Vagina (tissue), 2 donors: ENCODE measurements around the gene AEBP1.

ENCODE experiments used
- CTCF ChIP-seq, 3 experiments: fragments of 450-650 bp in 2 of 3; fragments of 200-600 bp in 1 of 3; sonication (generic) in 1 of 3; IDR thresholded peaks; one replicate each; pipeline ENCODE4 v1.5.1; 2017 to 2019; ENCODE audit warnings: antibody characterized with exemption in 3 of 3, mild to moderate bottlenecking in 2 of 3, moderate library complexity in 2 of 3
- POLR2A ChIP-seq, 2 donors: fragments of 450-650 bp; IDR thresholded peaks; one replicate each; pipeline ENCODE4 v1.6.1; 2017; ENCODE audit warnings: antibody characterized with exemption in 2 of 2, mild to moderate bottlenecking in 2 of 2, moderate library complexity in 2 of 2
- POLR2AphosphoS5 ChIP-seq, 2 donors: sonication (generic); formaldehyde crosslinking; IDR thresholded peaks; one replicate each; pipeline ENCODE4 v1.9.0; 2017; ENCODE audit warnings: antibody characterized with exemption in 2 of 2, mild to moderate bottlenecking in 2 of 2, low read depth in 1 of 2; ENCODE audit not compliant: insufficient read depth in 1 of 2

- TF ChIP-seq POLR2A (IDR thresholded peaks at IDR 0.05): no peak
- TF ChIP-seq CTCF (IDR thresholded peaks at IDR 0.05): no peak
- TF ChIP-seq POLR2AphosphoS5 (IDR thresholded peaks at IDR 0.05; ENCODE audit: insufficient read depth in 1 of 2, low read depth in 1 of 2): no peak
Measured at GRCh38 chr7:44124822-44125202, 20.7 kb downstream of the AEBP1 start.
